Stimulated activated CD4-positive, alpha-beta T cell treated with anti-CD3 and anti-CD28 coated beads, Interleukin-1b, Interleukin-23, amount 100 ng/mL, for 1 hour (primary cell): ENCODE data around the gene NOTUM.

Experiments used
- DNase-seq, 2 donors: peaks; one replicate each; pipeline ENCODE4 v3.0.0-alpha.2; 2020; ENCODE audit warnings: low read depth in 2 of 2

NOTUM gene

DNA sequence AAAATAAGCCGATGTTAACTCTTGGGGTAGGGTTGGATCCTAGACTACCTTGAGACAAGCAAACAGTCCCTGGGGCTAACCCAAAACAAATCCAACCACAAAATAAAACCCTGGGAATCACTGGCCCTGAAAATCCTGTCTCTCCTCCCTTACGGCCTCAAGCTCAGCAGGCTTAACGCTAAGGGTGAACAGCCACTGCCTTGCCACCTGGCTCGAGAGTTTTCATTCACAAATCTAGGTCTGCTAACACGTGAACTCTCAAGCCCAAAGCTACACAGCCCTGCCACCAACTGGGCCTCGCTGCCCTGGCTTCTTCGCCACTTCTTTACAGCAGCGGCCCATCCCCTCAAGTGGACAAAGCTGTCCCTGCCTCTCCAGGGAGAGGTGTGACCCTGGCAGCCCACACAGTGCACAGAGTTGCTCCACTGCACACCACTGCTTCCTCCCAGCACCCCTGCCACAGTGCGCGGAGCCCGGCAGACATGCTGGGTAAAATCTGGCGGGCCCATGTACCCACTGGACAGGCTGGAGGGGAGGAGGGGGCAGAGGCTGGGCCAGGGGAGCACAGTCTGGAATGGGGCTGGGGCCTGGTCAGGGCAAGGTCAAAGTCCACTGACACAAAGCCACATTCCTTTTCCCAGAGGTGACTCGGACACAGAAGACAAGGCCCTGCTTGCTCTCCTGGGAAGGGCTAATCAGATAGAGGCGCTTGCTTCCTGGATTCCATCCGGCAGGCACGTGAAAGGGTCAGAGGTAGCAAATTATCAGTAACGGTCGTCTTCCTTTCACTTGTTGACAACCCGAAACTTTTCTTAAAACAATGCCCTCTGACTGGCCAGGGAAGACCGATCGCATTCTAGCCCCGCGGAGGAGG, 50.8 kb downstream of the NOTUM start:
- DNase-seq, result no peak

GRCh38 chr17:81909231-81909630, 51.8 kb downstream of the NOTUM start:
- DNase-seq, result no peak

DNA sequence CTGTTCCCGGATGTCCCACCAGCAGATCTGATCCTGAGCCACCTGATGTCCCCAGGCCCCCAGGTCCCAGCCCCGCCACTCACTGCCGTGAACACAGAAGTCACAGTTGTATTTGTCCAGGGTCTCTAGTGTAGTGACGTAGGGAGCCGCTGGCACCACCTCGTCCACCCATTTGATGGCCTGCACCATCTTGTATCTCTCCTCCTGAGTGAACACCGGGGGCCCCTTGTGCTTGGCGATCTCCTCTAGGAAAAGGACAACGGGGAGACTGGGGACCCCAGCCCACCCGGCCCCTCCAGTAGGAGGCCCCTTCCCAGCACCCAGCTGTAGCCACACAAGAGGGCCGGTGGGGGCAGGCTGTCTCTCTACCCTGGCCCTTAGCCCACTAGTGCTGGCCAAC, 52.2 kb downstream of the NOTUM start:
- DNase-seq, result no peak

DNA sequence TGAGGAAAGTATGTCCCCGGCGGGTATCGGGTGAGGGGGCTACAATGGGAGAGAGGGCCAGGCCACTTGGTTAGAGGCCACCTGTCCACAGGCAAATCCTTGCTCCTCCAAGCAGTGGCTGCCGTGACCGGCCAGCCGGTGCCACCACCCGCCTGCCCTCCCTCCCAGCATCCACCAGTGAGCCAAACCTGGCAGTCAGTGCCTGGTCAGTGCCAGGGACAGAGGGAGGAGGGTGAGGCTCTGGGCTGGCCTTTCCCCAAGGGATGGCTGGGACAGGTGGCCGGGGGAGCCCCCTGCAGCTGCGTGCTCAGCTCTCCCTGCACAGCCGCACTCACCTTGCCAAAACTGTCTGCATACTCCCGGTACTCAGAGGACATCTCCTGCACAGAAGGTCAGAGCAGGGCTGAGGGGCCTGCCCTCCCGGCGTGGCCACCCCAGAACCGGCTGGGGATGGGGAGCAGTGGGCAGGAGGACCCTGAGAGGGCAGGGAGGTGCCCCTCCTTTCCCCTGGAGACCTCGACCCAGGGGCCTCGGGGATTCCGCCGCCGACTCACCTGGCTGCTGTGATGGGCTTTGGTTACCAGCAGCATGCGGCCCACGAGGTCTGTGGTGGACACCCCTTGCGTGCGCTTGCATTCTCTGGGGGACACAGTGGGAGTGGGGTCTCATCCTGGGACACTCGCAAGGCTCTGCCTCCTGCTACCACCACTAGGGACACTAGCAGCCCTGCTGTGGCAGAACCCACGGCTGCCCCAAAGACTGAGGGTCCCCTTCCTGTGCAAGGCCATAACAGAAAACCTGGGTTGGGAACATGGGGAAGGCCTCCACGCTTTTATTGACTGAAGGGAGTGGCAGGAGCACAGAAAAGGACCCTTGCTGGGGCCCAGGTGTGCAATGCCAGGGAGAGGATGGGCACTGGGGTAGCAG, 53.5 kb downstream of the NOTUM start:
- DNase-seq, result no peak

DNA sequence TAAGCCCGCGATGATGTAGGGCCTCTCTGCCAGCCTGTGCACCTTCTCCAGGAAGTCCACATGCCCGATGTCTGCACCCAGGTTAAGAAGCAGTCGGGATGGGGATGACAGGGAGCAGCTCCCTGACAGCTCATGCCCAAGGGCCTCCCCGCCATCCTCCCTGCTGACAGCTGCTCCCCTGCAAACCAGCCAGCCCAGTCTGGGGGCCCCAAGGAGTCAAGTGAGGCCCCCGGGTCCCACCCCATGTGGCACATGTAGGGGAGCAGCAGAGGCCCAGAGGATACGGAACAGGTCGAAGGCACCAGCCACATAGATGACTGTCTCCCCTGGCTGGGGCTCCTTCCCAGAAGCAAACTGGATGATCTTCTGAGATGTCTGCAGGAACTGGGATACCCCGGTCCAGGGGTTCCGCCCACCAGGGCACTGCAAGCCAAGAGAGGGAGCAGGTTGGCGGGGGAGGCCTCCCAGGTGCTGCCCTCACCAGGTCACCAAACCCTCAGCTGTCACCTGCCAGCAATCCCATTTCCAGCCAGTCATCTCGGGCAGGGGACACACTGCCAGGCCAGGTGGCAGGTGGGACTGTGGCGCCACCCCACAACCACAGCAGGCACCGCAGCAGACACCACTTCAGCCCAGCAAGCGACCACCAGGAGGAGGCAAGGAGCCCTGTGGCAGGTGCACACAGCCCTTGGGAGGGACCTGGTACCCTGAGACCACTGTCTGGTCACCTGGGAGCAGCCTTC, 54.3 kb downstream of the NOTUM start:
- no peak for DNase-seq

DNA sequence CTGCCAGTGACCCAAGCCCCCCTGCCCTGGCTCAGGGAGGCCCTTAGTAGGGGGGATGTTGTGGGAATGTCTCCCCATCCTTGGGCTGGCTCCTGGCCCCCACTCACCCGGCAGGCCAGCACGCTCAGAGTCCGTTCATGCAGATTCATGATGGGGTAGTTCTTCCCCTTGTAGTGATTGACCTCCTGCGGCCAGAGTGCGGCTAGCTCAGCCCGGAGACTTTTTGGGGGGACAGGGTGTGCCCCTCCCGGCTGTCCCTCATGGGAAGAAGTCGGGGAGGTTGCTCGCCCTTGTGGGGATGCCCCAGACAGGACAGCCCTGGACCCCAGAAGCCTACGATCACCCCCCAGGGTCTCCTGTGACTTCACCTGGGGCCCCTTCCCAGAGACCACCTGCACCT, 55.0 kb downstream of the NOTUM start:
- no peak for DNase-seq

DNA sequence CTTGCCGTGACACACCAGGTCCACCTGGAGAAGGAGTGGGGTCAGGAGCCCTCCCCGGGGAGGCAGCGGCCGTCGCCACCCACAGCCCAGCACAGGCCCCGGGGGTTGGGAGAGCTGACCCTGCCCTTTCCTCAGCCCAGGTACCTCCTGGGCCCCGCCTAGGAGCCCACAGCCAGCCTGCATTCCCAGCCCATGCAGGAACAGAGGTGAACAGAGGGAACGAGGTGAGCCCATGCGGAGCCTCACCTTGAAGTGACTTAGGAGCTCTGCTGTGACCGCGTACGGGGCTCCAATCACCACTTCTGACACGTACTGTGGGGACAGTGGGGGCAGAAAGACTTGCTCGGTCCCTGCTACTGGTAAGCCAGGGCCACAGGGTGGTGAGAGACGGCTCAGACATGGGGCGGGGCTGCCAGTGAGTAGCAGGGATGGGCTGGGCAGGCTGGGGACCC, 55.5 kb downstream of the NOTUM start:
- no peak for DNase-seq

DNA sequence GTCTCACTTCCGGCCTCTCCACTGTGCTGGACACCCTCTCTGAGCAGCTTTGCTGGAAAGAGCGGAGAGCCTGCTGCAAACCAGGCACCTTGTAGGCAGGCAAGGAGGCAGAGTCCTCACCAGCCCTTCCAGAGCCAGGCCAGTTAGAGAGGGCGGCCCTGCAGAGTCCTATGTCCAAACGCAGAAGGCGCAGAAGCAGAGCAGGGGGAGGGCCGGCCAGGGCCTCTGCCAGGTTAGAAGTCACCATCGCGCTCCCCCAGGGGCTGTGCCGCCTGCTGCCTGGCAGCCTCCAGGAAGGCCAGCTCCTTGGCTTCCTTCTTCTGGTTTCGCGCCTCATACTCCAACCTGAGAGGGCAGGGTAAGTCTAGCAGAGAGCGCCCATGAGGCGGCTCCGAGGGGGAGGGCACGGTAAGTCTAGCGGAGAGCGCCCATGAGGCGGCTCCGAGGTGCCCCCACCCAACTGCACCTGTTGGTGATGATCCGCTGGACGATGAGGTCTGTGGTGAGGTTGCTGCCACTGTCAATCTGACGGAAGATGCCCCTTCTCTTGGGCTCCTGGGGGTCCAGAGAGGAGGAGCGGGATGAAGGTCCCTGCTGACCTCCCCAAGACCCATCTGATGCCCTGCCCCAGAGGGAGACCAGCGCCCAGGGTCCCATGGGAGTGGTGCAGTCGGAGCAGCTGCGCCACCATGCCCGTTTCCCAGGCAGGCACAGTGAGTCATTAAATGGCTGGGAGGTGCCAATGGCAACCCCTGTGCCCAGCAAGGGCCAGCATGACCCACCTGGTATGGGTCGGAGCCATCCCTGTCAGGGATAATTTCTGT, 56.2 kb downstream of the NOTUM start:
- no peak for DNase-seq

DNA sequence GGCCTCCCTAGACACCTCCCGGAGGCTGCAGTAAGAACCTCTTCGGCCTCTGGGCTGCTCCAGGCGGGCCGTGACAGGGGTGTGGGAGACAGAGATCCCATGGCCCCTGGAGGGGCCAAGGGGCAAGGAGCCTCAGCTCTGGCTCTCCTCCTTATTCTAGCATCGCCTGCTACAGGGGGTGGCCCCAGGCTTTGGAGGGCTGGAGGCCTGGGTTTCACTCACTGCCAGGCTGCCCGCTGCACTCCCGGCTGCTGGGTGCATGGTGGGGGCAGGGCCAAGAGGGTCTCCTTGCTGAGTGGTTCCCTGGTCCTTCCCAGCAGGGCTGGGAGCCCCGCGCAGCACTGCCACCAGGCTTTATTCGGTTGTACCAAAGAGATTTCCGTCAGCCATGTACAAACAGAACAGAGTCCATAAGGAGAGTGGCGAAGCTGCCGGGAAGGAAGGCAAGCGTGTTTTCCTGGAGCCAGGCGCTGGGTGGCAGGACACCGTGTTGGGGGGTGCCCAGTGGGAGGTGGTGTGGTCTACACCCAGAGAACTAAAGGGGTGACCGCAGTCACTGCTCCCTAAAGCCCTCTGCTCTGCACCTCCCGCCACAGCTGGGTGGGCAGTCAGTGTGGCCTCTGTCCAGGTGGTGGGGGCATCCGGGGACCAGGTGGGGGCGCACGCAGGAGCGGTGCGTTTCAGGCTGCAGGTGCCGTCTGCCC, 56.9 kb downstream of the NOTUM start:
- no peak for DNase-seq

GRCh38 chr17:81903415-81903831, 57.6 kb downstream of the NOTUM start:
- no peak for DNase-seq

GRCh38 chr17:81902653-81903414, 58.2 kb downstream of the NOTUM start:
- DNase-seq, result no peak
